IPS-NIHi11 (cell line): ENCODE results near the gene TCF7L2.

Experiments used
- DNase-seq: peaks from one replicate; pipeline ENCODE4 v3.0.0; 2012; ENCODE audit warnings: mixed read lengths, low spot score

Gene TCF7L2

DNA sequence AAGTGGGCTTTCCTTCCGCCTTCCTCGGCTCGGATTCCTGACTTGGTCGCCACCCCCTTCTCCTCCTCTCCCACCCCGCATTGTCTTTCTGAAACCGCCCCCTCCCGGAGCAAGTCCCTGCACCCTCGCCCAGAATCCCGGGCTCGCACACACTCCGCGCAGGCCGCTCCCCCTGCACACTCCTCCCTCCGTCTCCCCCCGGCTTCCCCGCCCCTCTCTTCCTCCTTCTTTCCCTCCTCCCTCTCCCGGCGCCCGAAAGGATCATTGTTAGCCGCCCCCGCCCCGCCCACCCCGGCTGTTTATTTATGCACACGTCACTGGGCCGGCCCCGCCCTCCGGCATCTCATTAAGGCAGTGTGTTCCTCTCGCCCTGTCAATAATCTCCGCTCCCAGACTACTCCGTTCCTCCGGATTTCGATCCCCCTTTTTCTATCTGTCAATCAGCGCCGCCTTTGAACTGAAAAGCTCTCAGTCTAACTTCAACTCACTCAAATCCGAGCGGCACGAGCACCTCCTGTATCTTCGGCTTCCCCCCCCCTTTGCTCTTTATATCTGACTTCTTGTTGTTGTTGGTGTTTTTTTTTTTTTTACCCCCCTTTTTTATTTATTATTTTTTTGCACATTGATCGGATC lies at the start of gene TCF7L2:
TSS of gene TCF7L2 (plus strand) at position 373 of the 633 bp plus-strand sequence. CDS start 510 bp downstream, outside the sequence.
- peak; percentile 90 for DNase-seq

- DNase-seq, result no peak
Observed at GRCh38 chr10:112902730-112903129, 47.3 kb upstream of the TCF7L2 start.

DNA sequence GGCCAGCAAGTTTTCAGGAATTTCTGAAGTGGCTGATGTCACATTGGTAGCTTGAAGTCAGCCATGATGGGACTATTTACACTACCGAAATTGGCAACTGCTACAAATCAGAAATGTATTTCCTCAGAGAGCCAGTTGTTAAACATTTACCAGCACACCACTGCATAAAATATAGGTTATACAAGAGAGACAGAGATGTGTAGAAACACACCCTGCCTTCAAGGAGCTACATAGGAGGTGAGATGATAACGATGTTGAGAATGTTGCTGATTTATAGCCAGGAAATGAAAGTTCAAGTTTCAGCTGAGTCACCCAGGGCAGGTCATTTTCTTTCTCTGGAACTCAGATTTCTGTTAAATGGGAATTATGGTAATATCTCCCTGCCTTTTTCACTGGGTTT lies 46.0 kb upstream of the TCF7L2 start:
- no peak for DNase-seq

DNA sequence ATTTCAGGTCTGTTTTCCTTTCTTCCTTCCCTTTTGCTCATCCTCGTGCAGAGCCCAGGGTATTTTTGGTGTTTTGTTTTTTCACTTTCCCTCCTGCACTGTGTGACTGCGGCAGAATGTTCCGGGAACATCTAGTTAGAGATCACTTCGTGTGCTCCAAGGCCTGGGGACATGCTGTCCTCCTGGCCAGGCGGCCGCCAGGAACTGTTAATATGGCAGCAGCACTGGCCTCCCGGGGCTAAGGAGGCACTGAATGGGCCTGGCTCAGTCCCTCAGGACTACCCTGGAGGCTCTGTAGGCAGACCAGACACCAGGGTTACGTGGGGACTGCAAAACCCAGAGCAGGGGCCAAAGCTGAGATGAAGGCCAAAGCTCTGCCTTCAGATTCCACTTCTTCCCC lies 43.1 kb upstream of the TCF7L2 start:
- no peak for DNase-seq

DNA sequence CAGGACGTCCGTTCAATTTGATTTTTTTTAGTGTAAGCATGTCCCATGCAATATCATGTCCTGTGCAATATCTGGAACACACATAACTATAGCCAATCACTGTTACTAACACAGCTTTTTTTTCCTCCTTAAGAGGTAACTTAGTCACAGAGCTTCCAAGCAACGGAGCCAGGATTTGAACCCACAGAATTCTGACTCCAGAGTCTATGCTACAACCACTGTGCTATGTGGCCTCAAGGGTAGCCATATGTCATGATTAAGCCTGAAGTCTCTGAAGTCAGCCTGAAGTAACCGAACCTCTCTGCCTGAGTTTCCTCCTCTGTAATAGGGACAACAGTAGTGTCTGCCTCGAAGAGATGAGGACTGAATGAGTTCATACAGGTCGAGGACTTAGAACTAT lies 42.2 kb upstream of the TCF7L2 start:
- DNase-seq, result no peak

GRCh38 chr10:112911206-112911605 lies 38.8 kb upstream of the TCF7L2 start:
- DNase-seq, result no peak

GRCh38 chr10:112912410-112912928 lies 37.6 kb upstream of the TCF7L2 start:
- DNase-seq, result no peak

GRCh38 chr10:112913255-112913654 lies 36.8 kb upstream of the TCF7L2 start:
- DNase-seq, result no peak

GRCh38 chr10:112913661-112914287 lies 36.3 kb upstream of the TCF7L2 start:
- no peak for DNase-seq

DNA sequence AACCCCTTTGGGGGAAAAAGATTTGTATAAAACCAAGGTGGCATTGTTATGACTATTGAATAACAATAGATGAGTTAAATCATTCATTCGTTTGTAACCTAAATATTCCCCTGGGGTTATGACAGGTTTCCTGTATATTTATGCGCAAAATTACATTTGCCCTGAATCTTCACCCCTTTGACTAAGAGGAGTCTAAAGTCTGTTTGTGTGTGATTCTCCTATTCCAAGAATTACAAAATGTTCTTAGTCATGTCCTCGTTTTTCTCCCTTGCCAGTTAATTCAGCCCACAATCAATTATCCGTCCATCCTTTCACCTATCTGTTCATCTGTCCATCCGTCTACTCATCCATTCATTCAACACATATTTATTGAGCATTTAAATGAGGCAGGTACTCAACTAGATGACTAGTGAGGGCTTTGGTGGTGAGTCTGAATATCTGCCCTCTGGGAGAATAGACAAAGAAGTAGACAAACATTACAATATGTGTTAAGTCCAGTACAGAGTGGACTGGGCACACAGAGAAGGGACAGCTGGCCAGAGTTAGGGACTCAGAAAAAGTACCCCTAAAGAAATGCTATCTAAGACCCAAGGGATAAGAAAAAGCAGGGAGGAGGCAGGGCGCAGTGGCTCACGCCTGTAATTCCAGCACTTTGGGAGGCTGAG lies 35.6 kb upstream of the TCF7L2 start:
- no peak for DNase-seq

- DNase-seq, result peak; percentile 50
Observed at GRCh38 chr10:112915590-112916572, 34.2 kb upstream of the TCF7L2 start.

GRCh38 chr10:112917681-112918080 lies 32.4 kb upstream of the TCF7L2 start:
- no peak for DNase-seq

- DNase-seq, result no peak
Observed at GRCh38 chr10:112918771-112919170, 31.3 kb upstream of the TCF7L2 start.

DNA sequence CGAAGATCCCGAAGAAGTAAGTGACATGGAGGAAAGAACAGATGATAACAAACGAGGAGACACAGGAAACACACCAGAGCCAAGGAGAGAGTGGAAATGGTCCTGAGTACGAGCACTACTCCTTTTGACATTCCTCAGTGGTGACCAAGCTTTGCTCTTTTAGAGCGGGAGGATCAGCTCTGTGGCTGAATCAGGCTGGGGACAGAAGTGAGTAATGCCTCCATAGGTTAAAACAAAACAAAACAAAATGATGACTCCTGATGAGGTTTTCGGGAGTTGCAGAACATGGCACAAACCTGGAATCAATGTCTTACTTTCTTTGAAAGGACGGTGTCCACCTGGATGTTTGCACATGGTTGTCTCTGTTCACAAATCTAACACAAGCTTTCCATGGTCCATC lies 30.3 kb upstream of the TCF7L2 start:
- DNase-seq, result no peak

- no peak for DNase-seq
Observed at GRCh38 chr10:112926906-112927688, 22.9 kb upstream of the TCF7L2 start.

DNA sequence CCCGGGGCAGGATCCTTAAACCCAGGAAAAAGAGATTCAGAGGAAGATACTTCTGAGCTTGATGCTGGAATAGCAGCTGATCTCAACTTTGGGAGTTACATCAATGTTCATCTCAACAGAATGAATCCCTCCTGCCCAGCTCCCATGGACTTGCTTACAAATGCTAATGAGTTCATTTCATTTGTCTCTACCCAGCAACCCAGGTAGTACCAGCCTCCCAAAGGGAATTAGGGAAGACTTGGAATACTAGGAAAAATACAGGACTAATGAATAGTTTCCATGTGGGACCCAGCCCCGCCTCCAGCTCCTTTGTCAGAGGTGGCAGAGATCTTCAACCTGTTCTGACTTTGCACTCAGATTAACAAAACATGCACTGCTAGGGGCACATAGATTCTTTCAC lies 22.1 kb upstream of the TCF7L2 start:
- DNase-seq, result no peak

- DNase-seq, result no peak
Observed at GRCh38 chr10:112932658-112933057, 17.4 kb upstream of the TCF7L2 start.

- DNase-seq, result no peak
Observed at GRCh38 chr10:112934193-112934592, 15.9 kb upstream of the TCF7L2 start.

DNA sequence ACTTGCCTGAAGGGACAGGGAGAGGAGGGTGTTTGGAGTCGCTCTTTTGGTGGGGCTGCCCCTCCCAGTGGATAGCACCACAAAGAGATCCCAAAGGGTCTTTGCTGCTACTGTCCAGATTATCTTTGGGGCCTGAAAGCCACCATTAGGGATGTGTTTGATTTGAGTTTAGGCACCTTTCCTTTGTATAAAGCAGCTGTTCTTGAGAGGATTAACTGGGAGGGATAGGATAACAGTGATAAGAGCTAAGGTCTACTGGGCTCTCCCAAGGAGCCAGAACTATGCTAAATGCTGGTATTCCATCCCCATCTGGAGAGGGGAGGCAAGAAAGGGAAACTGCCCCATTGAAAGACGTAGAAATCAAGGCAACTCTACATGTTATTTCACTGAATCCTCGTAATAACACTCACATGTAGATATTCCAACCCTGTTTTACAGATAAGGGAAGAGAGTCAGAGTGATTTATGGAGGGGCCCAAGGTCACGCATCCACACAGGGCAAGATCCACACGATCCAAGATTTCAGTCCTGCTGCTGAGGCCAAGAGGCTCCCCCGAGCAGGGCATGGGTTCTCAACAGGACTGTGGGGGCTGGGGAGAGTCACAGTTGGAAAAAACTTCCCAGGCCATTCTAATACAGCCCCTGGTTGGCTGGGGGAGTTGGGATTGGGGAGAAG lies 11.1 kb upstream of the TCF7L2 start:
- DNase-seq, result no peak

- DNase-seq, result no peak
Observed at GRCh38 chr10:112945811-112946210, 4.2 kb upstream of the TCF7L2 start.

DNA sequence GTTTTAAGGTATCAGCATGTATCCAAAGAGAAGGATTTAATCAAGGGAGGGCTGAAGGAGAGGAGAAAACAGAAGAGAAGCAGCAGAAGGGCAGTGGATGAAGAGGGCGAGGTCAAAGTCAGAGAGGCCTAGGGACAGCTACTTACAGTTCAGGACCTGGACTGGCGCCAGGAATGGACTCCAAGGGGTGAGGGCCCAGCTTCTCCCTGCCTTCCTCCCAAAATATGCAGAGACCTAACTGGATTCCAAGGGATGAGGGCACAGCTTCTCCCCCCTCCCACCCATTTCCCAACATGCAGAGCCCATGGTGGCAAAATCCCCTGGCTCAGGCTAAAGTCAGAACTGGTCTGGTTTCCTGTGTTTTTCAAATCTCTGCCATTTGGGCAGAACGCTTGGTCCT lies 3.4 kb upstream of the TCF7L2 start:
- DNase-seq, result no peak
